HG03064 (cell line): ENCODE measurements around the gene FNDC10.
"Not testable (repeated sequence)": the region's sequence is repeated elsewhere in the genome, so short reads cannot be mapped to it uniquely, and the experiment has no call there.

Experiments
- ATAC-seq: cut with Tn5 transposase; IDR thresholded peaks from one replicate; pipeline ENCODE4 v1.9.1; 2021; ENCODE audit warnings: low read depth; ENCODE audit not compliant: unreplicated experiment

The FNDC10 gene

GRCh38 chr1:1599030-1599934 is 653 bp downstream of the FNDC10 start:
- no peak for ATAC-seq

GRCh38 chr1:1598720-1599029 is 1.3 kb downstream of the FNDC10 start:
- no peak for ATAC-seq

GRCh38 chr1:1598051-1598719 is 1.8 kb downstream of the FNDC10 start:
- ATAC-seq, result no peak

GRCh38 chr1:1597275-1597930 is 2.5 kb downstream of the FNDC10 start:
- ATAC-seq, result no peak

GRCh38 chr1:1596493-1597274 is 3.3 kb downstream of the FNDC10 start:
- no peak for ATAC-seq

GRCh38 chr1:1595341-1595740 is 4.6 kb downstream of the FNDC10 start:
- ATAC-seq, result not testable (repeated sequence)

GRCh38 chr1:1594602-1595260 is 5.2 kb downstream of the FNDC10 start:
- ATAC-seq, result no peak

- no peak for ATAC-seq
Observed at GRCh38 chr1:1593834-1594601, 5.9 kb downstream of the FNDC10 start.

GRCh38 chr1:1591452-1591851 is 8.5 kb downstream of the FNDC10 start:
- ATAC-seq, result no peak

- ATAC-seq, result no peak
Observed at GRCh38 chr1:1583347-1584010, 16.5 kb downstream of the FNDC10 start.

GRCh38 chr1:1582585-1583346 is 17.2 kb downstream of the FNDC10 start:
- no peak for ATAC-seq

- ATAC-seq, result no peak
Observed at GRCh38 chr1:1578371-1578940, 21.5 kb downstream of the FNDC10 start.

GRCh38 chr1:1577367-1578011 is 22.4 kb downstream of the FNDC10 start:
- ATAC-seq, result no peak

- ATAC-seq, result peak; percentile 65
Observed at GRCh38 chr1:1574721-1575537, 25.0 kb downstream of the FNDC10 start, which contains the start of gene SSU72. Gene SSU72, minus strand, starts transcription at chr1:1574863. Its CDS starts 306 bp downstream, at chr1:1574557.

GRCh38 chr1:1573843-1574720 is 25.9 kb downstream of the FNDC10 start:
- peak; percentile 51 for ATAC-seq
